Gastroesophageal sphincter (tissue), 3 donors: ENCODE data around the gene DBT.

Experiments used
- CTCF ChIP-seq, 4 experiments: fragments of 200-600 bp in 2 of 4; fragments of 450-650 bp in 2 of 4; sonication (generic) in 1 of 4; IDR thresholded peaks; one replicate each; pipeline ENCODE4 v1.5.1; 2017 to 2019; ENCODE audit warnings: antibody characterized with exemption in 4 of 4, mild to moderate bottlenecking in 2 of 4, moderate library complexity in 2 of 4
- POLR2A ChIP-seq, 2 donors: fragments of 450-650 bp; IDR thresholded peaks; one replicate each; pipeline ENCODE4 v1.6.1; 2017; ENCODE audit warnings: antibody characterized with exemption in 2 of 2, mild to moderate bottlenecking in 2 of 2, moderate library complexity in 1 of 2

GRCh38 chr1:100267284-100267683 lies 17.6 kb upstream of the DBT start:
- TF ChIP-seq CTCF (IDR thresholded peaks at IDR 0.05), result no peak
- TF ChIP-seq POLR2A (IDR thresholded peaks at IDR 0.05), result no peak
